Liver (tissue), 9 donors: Measurements from ENCODE around the gene SEC62. TPM values are rescaled to one million over a fixed set of nuclear protein-coding genes. Genes with fewer than 3 reads are reported as not detected.

Experiments
- DNase-seq: peaks from one replicate; pipeline ENCODE4 v3.0.0-alpha.2; 2017; ENCODE audit warnings: low spot score
- H3K27ac ChIP-seq, 2 donors: one replicate each; pipeline ENCODE4 v1.7.0; 2013; ENCODE audit warnings: inconsistent platforms in 2 of 2, low read length in 2 of 2, control low read depth in 1 of 2, low read depth in 1 of 2, mild to moderate bottlenecking in 1 of 2
- H3K27me3 ChIP-seq, 4 donors: one replicate each; pipeline versions ENCODE4 v1.6.1 to v1.7.0; 2013; ENCODE audit warnings: low read length in 3 of 4, inconsistent platforms in 1 of 4, mild to moderate bottlenecking in 1 of 4, moderate library complexity in 1 of 4; ENCODE audit not compliant: control insufficient read depth in 4 of 4, insufficient read depth in 4 of 4
- H3K36me3 ChIP-seq, 4 donors: one replicate each; pipeline versions ENCODE4 v1.6.1 to v1.7.0; 2013; ENCODE audit warnings: low read length in 3 of 4, mild to moderate bottlenecking in 3 of 4, low read depth in 1 of 4, moderate library complexity in 1 of 4; ENCODE audit not compliant: control insufficient read depth in 4 of 4, insufficient read depth in 3 of 4
- H3K4me1 ChIP-seq, 4 donors: one replicate each; pipeline versions ENCODE4 v1.6.1 to v1.7.0; 2013; ENCODE audit warnings: low read length in 3 of 4, mild to moderate bottlenecking in 3 of 4, moderate library complexity in 1 of 4; ENCODE audit not compliant: control insufficient read depth in 4 of 4, insufficient read depth in 4 of 4
- H3K4me3 ChIP-seq, 3 donors: one replicate each; pipeline versions ENCODE4 v1.6.1 to v1.7.0; 2013; ENCODE audit warnings: low read length in 3 of 3, control low read depth in 1 of 3, low read depth in 1 of 3, mild to moderate bottlenecking in 1 of 3
- H3K9ac ChIP-seq, 2 donors: one replicate each; pipeline ENCODE4 v1.7.0; 2013; ENCODE audit warnings: low read length in 2 of 2, mild to moderate bottlenecking in 2 of 2, moderate library complexity in 2 of 2, control low read depth in 1 of 2, low read depth in 1 of 2
- H3K9me3 ChIP-seq, 4 donors: one replicate each; pipeline versions ENCODE4 v1.6.1 to v1.7.0; 2013; ENCODE audit warnings: low read length in 3 of 4; ENCODE audit not compliant: control insufficient read depth in 4 of 4
- EGR1 ChIP-seq, 2 donors: IDR thresholded peaks; 2 replicates each; pipeline ENCODE4 v1.6.1; 2016 to 2018; ENCODE audit warnings: antibody characterized with exemption in 2 of 2, low read depth in 2 of 2
- FOXA1 ChIP-seq: IDR thresholded peaks from 2 replicates; pipeline ENCODE4 v1.6.1; 2016; ENCODE audit warnings: antibody characterized with exemption
- FOXA2 ChIP-seq: IDR thresholded peaks from 2 replicates; pipeline ENCODE4 v1.6.1; 2016; ENCODE audit warnings: antibody characterized with exemption
- GABPA ChIP-seq, 2 donors: IDR thresholded peaks in 1 of 2; conservative IDR thresholded peaks in 1 of 2; 2 replicates each; pipeline ENCODE4 v1.6.1; 2016; ENCODE audit warnings: antibody characterized with exemption in 2 of 2, mild to moderate bottlenecking in 1 of 2, moderate library complexity in 1 of 2
- HNF4A ChIP-seq, 2 donors: conservative IDR thresholded peaks; 2 replicates each; pipeline ENCODE4 v1.6.1; 2016; ENCODE audit warnings: antibody characterized with exemption in 2 of 2, mild to moderate bottlenecking in 2 of 2
- JUND ChIP-seq, 2 donors: IDR thresholded peaks; 2 replicates each; pipeline ENCODE4 v1.6.1; 2016; ENCODE audit warnings: antibody characterized with exemption in 2 of 2
- NR2F2 ChIP-seq: IDR thresholded peaks from 2 replicates; pipeline ENCODE4 v1.6.1; 2016; ENCODE audit warnings: antibody characterized with exemption
- RAD21 ChIP-seq, 2 donors: IDR thresholded peaks; 2 replicates each; pipeline ENCODE4 v1.6.1; 2016; ENCODE audit warnings: antibody characterized with exemption in 2 of 2, mild to moderate bottlenecking in 2 of 2
- RXRA ChIP-seq, 2 donors: IDR thresholded peaks; 2 replicates each; pipeline ENCODE4 v1.6.1; 2017 to 2018; ENCODE audit warnings: antibody characterized with exemption in 2 of 2, mild to moderate bottlenecking in 1 of 2
- TAF1 ChIP-seq: conservative IDR thresholded peaks from 2 replicates; pipeline ENCODE4 v1.6.1; 2016; ENCODE audit warnings: antibody characterized with exemption, mild to moderate bottlenecking
- YY1 ChIP-seq: IDR thresholded peaks from 2 replicates; pipeline ENCODE4 v1.6.1; 2016; ENCODE audit warnings: antibody characterized with exemption, mild to moderate bottlenecking
- WGBS: extraction: QIAGEN DNeasy Blood & Tissue Kit; methylation state at CpG from one replicate; pipeline ENCODE4 v1.1.7; 2013; 5-methylcytosine and 5-hydroxymethylcytosine counted together
- polyA plus RNA-seq, 2 donors: library from polyadenylated mRNA; stranded (reverse) in 1 of 2; unstranded in 1 of 2; fragments of 200-250 nt in 1 of 2; fragments of >200 nt in 1 of 2; fragmentation: Nextera tagmentation in 1 of 2; extraction: Ambion mirVana in 1 of 2; gene quantifications; one replicate each; pipeline versions ENCODE4 v1.2.1 to v1.2.3, GENCODE V29; 2013 to 2015
- total RNA-seq, 2 donors: library from RNA; depleted of rRNA; stranded (reverse); fragments of >200 nt; gene quantifications; one replicate each; pipeline ENCODE4 v1.2.3, GENCODE V29; 2014
- TF ChIP-seq, protein P1 (sequence below): IDR thresholded peaks from 2 replicates; pipeline ENCODE4 v1.6.1; 2016; ENCODE audit warnings: antibody characterized with exemption
- TF ChIP-seq, protein P2 (sequence below): IDR thresholded peaks from 2 replicates; pipeline ENCODE4 v1.6.1; 2016; ENCODE audit warnings: antibody characterized with exemption, mild to moderate bottlenecking
- TF ChIP-seq, protein P3 (sequence below): IDR thresholded peaks from 2 replicates; pipeline ENCODE4 v1.6.1; 2016; ENCODE audit warnings: antibody characterized with exemption
- TF ChIP-seq, protein P4 (sequence below): fragments of 150-350 bp; IDR thresholded peaks from 2 replicates; pipeline ENCODE4 v1.5.1; 2017; ENCODE audit warnings: improper control_type of control experiment, low read depth, low read length; ENCODE audit not compliant: missing input control
- donor health status: healthy.
- donor health status: healthy.
- donor health status: healthy.
- donor health status: healthy.
- donor health status: healthy.

Gene SEC62
- total and polyA plus RNA-seq, 4 donors = 40.1 to 200 (median 63.3) TPM

DNA sequence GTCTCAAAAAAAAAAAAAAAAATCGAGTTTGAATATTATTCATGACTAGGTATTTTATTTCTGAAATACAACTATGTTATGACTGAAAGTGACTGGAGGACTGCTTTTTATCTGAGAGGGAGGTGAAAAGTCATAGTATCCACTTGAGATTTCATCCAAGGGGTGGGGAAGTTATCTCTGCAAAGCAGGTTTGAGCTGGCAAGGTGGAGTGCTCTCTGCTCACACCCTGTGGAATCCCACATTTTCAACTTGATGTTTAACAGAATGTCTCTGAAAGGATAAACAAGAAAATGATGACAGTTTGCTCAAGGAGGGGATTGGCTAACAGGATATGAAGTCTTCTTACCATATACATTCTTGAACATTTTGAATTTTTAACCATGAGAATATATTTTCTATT, 27.3 kb upstream of the SEC62 start:
- no peak overlapping the region for H3K27ac ChIP-seq
- H3K9ac ChIP-seq = no peak overlapping the region
- H3K4me1 ChIP-seq = no peaks in the 10 kb centered on the region
- WGBS = 41% methylated on average over 1 of the region's 1 CpG
- no peaks in the 10 kb centered on the region for H3K27me3 ChIP-seq
- no peaks in the 10 kb centered on the region for H3K9me3 ChIP-seq
- H3K36me3 ChIP-seq = no peaks in the 10 kb centered on the region
- TF ChIP-seq NR2F2 (no peak), HNF4A (conservative IDR thresholded peaks at IDR 0.05) (no peak), JUND (IDR thresholded peaks at IDR 0.05) (no peak), YY1 (no peak), GABPA (IDR thresholded peaks at IDR 0.05 in 1 of 2, conservative IDR thresholded peaks at IDR 0.05 in 1 of 2) (no peak), TAF1 (no peak), RXRA (IDR thresholded peaks at IDR 0.05) (no peak), FOXA2 (no peak), EGR1 (IDR thresholded peaks at IDR 0.05; ENCODE audit: low read depth in 2 of 2) (no peak), FOXA1 (no peak)
- TF ChIP-seq, protein P1, sequence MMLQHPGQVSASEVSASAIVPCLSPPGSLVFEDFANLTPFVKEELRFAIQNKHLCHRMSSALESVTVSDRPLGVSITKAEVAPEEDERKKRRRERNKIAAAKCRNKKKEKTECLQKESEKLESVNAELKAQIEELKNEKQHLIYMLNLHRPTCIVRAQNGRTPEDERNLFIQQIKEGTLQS = no peak
- TF ChIP-seq, protein P2, sequence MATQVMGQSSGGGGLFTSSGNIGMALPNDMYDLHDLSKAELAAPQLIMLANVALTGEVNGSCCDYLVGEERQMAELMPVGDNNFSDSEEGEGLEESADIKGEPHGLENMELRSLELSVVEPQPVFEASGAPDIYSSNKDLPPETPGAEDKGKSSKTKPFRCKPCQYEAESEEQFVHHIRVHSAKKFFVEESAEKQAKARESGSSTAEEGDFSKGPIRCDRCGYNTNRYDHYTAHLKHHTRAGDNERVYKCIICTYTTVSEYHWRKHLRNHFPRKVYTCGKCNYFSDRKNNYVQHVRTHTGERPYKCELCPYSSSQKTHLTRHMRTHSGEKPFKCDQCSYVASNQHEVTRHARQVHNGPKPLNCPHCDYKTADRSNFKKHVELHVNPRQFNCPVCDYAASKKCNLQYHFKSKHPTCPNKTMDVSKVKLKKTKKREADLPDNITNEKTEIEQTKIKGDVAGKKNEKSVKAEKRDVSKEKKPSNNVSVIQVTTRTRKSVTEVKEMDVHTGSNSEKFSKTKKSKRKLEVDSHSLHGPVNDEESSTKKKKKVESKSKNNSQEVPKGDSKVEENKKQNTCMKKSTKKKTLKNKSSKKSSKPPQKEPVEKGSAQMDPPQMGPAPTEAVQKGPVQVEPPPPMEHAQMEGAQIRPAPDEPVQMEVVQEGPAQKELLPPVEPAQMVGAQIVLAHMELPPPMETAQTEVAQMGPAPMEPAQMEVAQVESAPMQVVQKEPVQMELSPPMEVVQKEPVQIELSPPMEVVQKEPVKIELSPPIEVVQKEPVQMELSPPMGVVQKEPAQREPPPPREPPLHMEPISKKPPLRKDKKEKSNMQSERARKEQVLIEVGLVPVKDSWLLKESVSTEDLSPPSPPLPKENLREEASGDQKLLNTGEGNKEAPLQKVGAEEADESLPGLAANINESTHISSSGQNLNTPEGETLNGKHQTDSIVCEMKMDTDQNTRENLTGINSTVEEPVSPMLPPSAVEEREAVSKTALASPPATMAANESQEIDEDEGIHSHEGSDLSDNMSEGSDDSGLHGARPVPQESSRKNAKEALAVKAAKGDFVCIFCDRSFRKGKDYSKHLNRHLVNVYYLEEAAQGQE = no peak
- H3K4me3 ChIP-seq = no peak overlapping the region
- no peak for DNase-seq

DNA sequence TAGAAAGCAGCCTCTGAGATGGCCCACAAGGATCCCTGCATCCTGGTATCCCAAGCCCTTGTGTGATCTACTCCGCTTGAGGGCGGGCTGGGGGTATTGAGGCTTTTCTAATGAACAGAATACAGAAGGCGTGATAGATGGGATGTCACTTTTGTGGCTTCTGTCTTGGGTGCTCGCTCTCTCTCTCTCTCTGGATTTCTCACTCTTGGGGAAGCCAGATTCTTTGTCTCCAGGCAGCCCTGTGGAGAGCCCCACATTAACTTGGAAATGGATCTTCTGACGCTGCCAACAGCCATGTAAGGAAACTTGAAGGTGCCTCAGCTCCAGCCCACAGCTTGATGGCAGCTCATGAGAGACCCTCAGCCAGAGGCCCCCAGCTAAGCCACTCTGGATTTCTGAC, 26.9 kb upstream of the SEC62 start:
- WGBS = 93% methylated on average over 5 of the region's 5 CpGs
- no peaks in the 10 kb centered on the region for H3K9me3 ChIP-seq
- no peaks in the 10 kb centered on the region for H3K27me3 ChIP-seq
- TF ChIP-seq, protein P3, sequence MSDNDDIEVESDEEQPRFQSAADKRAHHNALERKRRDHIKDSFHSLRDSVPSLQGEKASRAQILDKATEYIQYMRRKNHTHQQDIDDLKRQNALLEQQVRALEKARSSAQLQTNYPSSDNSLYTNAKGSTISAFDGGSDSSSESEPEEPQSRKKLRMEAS = no peak
- TF ChIP-seq RAD21 (IDR thresholded peaks at IDR 0.05) (no peak), FOXA1 (no peak), FOXA2 (no peak)
- H3K36me3 ChIP-seq = no peaks in the 10 kb centered on the region
- H3K9ac ChIP-seq = no peak overlapping the region
- H3K27ac ChIP-seq = no peak overlapping the region
- H3K4me1 ChIP-seq = no peaks in the 10 kb centered on the region
- no peak for DNase-seq
- H3K4me3 ChIP-seq = no peak overlapping the region

DNA sequence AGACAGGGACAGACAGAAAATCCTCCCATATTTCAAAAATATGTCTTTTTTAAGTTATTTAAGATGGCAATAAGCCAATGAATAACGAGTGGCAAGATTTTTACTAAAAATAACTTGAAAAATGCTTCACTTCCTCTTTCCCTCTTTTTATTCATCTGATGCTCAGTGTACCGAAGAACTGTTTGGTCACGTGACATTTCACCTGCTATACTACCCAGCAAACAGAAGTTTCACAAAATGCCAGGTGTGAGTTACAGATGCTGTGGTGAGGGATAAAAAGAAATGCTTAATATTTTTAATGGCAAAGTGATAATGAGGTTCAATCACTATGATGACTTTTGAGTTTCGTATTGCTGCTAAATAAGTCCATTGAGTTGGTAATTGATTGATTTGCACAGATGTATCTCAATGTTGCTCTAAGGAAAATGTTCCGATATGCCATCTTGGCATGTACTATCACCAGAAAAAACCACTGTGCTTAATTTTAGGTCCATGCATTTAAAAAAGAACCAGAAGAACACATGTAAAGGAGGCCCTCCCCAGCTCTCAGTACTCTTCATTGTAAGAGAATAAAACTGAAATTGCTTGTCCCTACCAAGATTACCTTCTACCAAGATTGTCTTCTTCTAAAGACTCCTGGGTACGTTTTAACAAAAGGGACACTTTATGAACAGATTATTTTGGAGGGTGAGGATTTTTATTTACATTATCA, 26.0 kb upstream of the SEC62 start:
- no peaks in the 10 kb centered on the region for H3K4me1 ChIP-seq
- DNase-seq = no peak
- H3K4me3 ChIP-seq = no peak overlapping the region
- H3K27ac ChIP-seq = no peak overlapping the region
- no peaks in the 10 kb centered on the region for H3K36me3 ChIP-seq
- H3K27me3 ChIP-seq = no peaks in the 10 kb centered on the region
- TF ChIP-seq HNF4A (conservative IDR thresholded peaks at IDR 0.05) = no peak
- TF ChIP-seq, protein P4, sequence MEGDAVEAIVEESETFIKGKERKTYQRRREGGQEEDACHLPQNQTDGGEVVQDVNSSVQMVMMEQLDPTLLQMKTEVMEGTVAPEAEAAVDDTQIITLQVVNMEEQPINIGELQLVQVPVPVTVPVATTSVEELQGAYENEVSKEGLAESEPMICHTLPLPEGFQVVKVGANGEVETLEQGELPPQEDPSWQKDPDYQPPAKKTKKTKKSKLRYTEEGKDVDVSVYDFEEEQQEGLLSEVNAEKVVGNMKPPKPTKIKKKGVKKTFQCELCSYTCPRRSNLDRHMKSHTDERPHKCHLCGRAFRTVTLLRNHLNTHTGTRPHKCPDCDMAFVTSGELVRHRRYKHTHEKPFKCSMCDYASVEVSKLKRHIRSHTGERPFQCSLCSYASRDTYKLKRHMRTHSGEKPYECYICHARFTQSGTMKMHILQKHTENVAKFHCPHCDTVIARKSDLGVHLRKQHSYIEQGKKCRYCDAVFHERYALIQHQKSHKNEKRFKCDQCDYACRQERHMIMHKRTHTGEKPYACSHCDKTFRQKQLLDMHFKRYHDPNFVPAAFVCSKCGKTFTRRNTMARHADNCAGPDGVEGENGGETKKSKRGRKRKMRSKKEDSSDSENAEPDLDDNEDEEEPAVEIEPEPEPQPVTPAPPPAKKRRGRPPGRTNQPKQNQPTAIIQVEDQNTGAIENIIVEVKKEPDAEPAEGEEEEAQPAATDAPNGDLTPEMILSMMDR = no peak
- no peaks in the 10 kb centered on the region for H3K9me3 ChIP-seq
- whole genome bisulfite sequencing = 68% methylated on average over 6 of the region's 6 CpGs
- no peak overlapping the region for H3K9ac ChIP-seq
